Hindlimb muscle (tissue), 1 donor: ENCODE data around the gene UNC13D. TPM values are rescaled to one million over a fixed set of nuclear protein-coding genes. Genes with fewer than 3 reads are reported as not detected.
"Not testable (repeated sequence)": the region's sequence is repeated elsewhere in the genome, so short reads cannot be mapped to it uniquely, and the experiment has no call there.

Experiments used
- DNase-seq: peaks from one replicate; pipeline ENCODE4 v3.0.0-alpha.2; 2013
- polyA plus RNA-seq: library from polyadenylated mRNA; unstranded; fragments of 120-200 nt; gene quantifications from one replicate; pipeline ENCODE4 v1.2.1, GENCODE V29; 2013; ENCODE audit not compliant: insufficient read length

The UNC13D gene
- polyA plus RNA-seq, 1 donor, result 6.2 TPM

GRCh38 chr17:75819116-75819515, 25.1 kb downstream of the UNC13D start:
- no peak for DNase-seq

- DNase-seq, result no peak
Measured at GRCh38 chr17:75818326-75818885, 25.8 kb downstream of the UNC13D start.

DNA sequence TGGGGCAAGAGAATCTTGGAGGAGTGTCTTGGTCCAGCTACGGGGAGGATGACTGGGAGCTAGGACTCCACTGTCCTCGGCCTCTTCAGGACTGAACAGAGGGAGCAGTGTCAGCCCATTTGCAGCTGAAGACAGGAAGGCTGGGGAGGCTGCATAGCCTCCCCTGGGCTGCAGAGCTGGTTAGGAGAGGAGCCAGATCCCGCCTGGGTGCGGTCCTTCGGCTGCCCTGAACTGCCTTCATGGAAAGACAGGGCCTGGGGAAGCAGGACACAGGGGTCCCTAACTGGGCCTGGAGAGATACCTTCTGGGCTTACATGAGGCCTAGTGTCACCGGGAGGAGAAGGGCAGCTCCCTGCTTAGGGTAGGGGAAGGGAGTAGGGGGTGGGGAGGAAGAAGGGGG, 26.6 kb downstream of the UNC13D start:
- no peak for DNase-seq

DNA sequence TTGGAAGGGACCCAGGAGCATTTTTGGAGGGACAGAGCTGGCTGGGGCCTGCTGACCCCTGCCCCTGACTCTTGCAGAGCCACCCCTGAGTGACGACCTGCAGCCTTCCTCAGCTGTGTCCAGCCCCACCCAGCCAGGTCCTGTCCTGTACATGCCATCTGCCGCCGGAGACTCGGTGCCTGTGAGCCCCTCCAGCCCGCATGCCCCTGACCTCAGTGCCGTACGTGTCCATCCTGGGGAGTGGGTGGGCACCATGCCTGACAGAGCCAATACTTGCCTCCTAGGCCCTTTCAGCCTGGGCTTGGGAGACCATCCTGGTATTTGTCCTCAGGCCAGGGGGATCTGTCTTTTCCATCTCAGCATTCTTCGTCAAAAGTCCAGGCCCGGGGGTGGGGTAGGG, 27.5 kb downstream of the UNC13D start:
- no peak for DNase-seq

- no peak for DNase-seq
Measured at GRCh38 chr17:75815399-75815798, 28.8 kb downstream of the UNC13D start.

DNA sequence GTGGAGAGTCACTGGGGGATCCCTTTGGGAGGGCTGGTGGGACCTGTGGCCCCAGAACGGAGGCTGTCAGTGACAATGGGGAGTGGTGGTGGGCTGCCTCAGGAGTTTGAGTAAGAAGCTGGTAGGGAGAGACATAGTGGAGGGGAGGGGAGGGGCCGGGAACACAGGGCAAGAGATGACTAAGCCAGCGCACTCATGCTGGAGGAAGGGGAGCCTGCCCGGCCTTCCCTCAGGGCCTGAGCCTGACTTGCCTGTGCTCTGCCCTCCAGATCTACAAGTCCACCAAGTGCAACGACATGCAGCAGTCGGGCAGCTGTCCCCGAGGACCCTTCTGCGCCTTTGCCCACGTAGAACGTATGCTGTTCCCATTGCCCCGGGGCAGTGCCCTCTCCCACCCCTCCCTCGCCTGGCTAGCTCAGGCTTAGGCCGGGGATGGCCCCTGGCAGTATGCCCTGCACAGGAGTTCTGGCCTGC, 29.3 kb downstream of the UNC13D start:
- no peak for DNase-seq

GRCh38 chr17:75814021-75814395, 30.2 kb downstream of the UNC13D start:
- DNase-seq, result no peak

DNA sequence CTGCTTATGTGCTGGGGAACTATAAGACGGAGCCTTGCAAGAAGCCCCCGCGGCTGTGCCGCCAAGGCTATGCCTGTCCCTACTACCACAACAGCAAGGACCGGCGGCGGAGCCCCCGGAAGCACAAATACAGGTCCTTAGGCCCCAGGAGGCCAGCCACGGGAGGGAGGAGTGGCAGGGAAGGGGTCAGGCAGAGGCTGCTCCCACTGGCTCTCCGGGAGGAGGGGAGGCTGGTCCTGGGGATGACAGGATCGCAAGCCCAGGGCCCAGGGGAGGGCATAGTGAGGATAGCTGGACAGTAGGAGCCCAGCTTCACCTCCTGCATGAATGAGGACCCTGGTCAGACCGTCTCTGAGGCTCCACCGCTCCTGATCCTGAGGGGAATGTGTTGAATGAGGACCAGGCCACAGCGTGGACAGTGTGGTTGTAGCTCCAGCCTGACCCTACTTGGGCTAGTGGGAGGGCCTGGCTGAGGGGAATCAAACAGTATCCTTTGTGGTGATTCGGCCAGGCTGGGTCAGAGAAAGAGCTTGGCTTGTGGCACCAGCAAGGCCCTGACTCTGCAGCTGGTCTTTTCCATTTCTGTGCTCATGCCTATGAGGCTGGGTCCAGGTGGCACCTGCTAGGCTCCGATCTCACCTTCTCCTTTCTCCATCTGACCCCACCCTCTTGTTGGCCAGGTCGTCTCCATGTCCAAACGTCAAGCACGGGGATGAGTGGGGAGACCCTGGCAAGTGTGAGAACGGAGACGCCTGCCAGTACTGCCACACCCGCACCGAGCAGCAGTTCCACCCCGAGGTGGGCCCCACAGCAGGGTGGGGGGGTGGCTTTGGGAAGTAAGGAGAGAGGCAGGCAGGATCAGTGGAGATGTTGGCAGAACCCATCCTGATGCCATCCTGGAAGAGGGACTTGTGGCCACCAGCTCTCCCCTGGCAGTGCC, 30.9 kb downstream of the UNC13D start:
- no peak for DNase-seq

- no peak for DNase-seq
Measured at GRCh38 chr17:75812096-75813013, 31.8 kb downstream of the UNC13D start.

DNA sequence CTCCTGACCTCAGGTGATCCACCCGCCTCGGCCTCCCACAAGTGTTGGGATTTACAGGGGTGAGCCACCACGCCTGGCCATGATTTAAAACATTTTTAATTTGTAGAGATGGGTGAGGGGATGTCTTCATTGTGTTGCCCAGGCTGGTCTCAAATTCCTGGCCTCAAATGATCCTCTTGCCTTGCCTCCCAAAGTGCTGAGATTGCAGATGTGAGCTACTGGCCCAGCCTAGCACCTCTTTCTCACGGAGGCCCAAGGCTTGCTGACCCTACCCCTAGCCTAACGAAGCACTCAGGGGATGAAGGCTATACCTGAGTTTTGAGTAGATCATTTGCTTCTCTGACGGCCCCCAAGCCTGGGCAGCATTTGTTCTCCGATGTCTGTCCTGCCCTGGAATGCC, 33.0 kb downstream of the UNC13D start:
- no peak for DNase-seq

- DNase-seq, result not testable (repeated sequence)
Measured at GRCh38 chr17:75810756-75811155, 33.4 kb downstream of the UNC13D start.

- DNase-seq, result no peak
Measured at GRCh38 chr17:75810216-75810615, 34.0 kb downstream of the UNC13D start.

DNA sequence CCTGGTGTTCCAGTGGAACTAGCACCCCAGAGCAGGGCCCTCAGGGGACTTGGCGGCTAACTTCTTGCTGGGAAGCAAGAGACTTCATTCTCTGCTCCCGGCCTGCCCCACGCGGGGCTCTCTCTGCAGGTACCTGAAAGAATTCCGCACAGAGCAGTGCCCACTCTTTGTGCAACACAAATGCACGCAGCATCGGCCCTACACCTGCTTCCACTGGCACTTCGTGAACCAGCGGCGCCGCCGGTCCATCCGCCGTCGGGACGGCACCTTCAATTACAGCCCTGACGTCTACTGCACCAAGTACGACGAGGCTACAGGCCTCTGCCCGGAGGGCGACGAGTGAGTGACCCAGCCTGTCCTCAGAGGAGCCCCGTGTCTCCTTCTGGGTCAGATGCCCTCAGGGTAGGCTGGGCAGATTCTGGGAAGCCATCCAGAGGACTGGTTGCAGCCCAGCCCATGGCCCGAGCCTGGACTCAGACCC, 34.5 kb downstream of the UNC13D start:
- no peak for DNase-seq

DNA sequence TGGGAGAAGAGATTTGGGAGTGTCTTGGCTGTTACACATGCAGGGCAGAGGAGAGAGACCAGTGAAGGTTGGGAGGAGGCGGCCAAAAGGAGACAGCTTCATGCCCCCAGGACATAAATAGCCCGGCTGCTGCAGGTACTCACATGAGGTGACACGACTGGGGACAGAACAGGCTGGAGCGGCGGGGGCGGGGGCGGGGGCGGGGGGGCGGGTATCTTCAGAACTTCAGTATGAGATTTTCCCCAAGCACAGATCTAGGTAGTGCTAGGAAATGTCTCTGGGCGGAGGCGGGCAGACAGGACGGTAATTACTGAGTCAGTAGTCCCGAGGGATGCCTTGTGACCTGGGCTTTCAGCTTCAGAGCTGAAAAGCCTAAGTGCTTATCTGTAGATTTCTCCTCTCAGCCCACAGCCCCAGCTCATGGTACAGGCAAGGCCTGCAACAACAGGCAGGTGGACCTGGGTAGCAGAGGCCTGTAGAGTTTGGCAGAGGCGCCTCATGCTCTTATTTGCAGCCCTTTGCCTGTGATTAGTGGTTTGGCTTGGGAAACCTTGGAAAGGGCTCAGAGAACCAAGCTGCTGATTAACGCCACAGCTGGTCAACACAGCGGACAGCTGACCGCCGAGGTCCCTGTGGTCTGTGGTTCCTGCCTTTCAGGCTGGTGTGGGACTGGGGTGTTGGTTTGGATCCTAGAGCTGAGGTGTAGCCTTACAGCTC, 35.1 kb downstream of the UNC13D start:
- no peak for DNase-seq

DNA sequence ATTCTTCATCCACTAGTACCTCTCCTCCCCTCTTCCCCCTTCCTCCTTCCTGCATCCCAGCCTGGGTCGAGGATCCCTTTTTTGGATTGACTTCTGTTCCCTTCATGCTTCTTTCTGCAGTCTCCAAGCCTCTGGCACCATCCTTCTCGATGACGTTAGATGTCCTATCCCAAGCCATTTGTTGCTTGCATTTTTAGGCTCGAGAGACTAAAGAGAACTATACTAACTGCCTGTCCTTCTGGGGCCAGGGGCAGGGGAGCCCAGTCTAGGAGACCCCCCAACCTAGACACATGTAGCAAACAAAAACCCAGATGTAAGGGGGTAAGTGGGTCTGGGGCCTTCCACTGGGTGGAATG, 35.7 kb downstream of the UNC13D start:
- no peak for DNase-seq

DNA sequence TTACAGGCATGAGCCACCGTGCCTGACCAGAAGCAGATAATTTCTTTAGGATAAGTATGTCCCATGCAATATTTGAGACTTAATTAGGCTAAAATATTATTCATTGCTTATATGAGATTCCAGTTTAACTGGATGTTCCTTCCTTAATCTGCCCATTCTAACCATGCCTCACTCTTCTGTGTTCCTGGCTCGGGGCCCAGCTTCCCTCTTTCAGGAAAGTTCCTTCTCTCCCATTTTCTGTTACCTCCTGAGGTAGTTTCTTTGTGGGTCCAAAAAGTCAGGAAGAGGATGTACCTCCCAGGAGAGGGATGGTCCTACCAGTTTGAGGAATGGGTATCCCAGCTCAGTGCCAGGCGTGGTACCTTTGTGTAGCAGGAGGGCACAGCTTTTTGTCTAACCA, 36.3 kb downstream of the UNC13D start:
- DNase-seq, result no peak

GRCh38 chr17:75806822-75807500, 37.2 kb downstream of the UNC13D start:
- no peak for DNase-seq

DNA sequence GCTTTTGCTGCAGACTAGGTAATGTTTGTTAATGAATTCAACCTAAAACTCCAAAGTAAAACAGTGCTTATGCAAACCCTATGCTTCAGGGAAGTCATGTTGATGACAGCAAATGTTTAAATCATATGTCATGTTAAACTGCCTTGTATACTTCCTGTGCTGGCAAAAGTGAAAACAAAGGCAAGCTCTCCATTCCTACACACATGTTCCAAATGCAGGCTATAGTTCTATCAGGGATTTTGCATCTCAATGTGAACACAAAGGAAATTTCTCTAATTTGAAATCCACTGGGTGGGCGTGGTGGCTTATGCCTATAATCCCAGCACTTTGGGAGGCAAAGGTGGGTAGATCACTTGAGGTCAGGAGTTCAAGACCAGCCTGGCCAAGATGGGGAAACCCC, 40.3 kb downstream of the UNC13D start:
- DNase-seq, result no peak

DNA sequence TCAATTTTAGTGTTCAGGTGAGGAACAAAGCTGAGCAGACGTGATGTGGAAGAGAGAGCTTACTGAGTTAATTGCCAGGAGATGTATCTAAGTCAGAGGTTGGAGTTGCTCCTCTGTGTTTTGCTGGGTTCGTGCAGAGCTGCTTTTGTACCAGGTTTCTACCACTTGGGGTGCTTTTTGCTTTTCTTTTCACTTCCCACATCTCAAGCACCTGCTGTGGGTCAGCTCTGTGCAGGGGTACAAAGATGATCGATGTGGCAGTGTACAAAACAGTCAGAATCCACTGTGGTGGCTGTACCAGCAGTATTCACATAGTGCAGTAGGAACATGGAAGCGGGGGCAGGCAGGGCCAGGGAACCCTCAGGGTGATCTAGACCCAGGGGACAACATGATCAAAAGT, 44.8 kb downstream of the UNC13D start:
- DNase-seq, result no peak

DNA sequence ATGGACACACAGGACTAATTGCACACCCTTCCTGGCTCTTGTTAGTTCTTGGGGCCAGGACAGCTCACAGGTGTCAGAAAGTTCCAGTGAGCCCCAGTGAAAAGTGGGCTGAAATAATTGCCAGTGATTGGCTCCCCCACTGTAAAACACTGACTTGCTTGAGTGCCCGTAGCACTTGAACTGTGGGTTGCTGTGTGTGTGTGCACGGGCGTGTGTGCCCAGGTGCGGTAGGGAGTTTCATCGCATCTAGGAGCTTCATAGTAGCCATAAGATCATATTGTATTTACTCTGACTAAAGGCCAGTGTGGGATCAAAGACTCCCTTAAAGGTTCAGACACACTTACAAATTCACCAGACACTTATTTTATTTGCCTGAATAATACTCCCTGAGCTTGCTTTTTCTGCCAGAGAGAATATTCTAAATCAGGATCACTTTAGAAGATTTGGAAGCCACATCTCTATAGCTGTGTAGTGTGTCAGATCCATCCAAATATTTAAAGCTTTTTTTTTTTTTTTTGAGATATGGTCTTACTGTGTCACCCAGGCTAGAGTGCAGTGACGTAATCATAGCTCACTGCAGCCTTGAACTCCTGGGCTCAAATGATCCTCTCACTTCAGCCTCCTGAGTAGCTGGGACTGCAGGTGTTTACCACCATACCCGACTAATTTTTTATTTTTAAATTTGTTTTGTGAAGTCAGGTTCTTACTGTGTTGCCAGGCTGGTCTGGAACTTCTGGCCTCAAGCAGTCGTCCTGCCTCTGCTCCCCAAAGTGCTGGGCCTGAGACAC, 48.2 kb downstream of the UNC13D start:
- DNase-seq, result no peak

DNA sequence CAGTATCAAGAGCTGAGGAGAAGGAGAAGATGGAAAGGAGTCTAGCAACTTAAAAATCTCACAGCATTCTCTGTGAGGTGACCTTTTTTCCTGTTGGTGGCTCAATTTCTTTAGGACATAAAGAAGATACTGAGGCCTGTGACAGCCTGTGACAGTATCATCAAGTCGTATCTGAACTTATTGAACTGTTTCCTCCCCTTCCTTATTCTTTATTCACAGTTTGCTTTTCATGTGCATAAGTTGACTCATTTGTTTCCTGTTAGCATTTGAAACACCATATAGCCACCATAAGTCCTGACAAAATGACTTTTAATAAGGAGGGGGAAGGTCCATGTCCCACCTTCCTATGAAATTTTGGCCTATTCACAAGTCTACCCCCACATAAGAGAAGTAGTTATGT, 50.7 kb downstream of the UNC13D start:
- DNase-seq, result no peak
